Activated T-cell treated with anti-CD3 and anti-CD28 coated beads, Interleukin-2, amount 50 U/mL, for 48 hours (primary cell): ENCODE measurements around the gene FAM110D.

Experiments
- DNase-seq, 2 experiments: peaks; one replicate each; pipeline ENCODE4 v3.0.0-alpha.2; 2020

FAM110D gene

DNA sequence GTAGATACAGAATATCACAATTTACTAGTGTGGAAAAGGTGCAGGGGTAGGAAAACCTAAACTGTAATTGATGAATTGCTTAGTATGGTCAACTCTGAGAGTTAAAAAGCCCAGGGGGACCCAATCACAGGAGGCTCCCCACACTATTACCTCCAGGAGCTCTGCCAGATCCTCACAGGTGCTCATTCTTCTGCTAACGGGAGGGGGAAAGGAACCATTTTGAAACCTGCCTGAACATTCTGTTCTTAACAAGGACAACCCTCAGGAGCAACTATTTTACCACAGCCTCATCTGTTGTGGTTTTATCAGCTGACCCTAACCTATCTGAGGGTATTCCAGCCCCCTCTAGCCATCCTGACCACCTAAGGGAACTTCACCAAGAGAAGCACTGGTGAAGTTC, 28.2 kb upstream of the FAM110D start:
- DNase-seq, result no peak

DNA sequence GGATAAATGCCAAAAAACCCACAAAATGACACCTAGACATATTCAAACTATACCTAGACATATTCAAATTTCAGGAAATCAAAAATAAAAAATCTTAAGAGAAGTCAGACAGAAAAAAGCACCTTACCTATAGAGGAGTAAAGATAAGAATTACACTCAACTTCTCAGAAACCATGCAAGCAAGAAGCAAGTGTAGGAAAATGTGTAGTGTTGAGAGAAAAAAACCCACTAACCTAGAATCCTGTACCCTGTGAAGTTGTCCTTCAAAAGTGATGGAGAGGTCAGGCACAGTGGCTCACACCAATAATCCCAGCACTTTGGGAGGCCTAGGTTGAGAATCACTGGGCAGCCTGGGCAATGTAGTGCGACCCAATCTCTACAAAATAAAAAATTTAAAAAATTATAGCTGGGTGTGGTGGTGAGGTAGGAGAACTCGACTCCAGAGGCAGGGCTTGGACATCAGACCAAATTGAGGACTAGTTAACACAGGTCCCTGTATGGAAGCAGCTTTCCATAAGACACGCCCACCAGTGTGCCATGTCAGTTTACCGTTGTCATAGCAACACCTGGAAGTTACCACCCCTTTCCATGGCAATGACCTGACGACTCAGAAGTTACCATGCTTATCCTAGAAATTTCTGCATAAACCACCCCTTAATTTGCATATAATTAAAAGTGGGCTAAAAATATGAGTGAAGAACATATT, 26.6 kb upstream of the FAM110D start:
- DNase-seq, result peak in 1 of 2 experiments; percentile 1

DNA sequence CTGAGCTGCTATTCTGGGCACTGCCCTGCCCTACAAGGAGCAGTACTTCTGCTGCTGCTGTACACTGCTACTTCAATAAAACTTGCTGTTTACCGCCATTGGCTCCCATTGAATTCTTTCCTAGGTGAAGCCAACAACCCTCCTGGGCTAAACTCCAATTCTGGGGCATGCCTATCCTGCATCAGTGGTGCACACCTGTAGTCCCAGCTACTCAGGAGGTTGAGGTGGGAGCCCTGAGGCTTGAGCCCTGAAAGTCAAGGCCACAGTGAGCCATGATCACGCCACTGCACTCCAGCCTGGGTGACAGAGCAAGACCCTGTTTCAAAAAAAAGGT, 26.1 kb upstream of the FAM110D start:
- peak in 1 of 2 experiments; percentile 10 for DNase-seq

DNA sequence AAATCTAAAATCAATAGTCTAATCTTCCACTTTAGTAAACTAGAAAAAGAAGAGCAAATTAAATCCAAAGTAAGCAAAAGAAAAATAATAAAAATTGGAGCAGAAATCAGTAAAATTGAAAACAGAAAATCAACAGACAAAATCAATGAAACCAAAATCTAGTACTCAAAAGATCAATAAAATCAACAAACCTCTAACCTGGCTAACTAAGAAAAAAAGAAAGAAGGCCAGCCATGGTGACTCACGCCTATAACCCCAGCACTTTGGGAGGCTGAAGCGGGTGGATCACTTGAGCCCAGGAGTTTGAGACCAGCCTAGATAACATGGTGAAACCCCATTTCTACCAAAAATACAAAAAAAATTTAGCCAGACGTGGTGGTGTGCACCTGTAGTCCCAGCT, 24.4 kb upstream of the FAM110D start:
- DNase-seq, result peak in 1 of 2 experiments; percentile 1

DNA sequence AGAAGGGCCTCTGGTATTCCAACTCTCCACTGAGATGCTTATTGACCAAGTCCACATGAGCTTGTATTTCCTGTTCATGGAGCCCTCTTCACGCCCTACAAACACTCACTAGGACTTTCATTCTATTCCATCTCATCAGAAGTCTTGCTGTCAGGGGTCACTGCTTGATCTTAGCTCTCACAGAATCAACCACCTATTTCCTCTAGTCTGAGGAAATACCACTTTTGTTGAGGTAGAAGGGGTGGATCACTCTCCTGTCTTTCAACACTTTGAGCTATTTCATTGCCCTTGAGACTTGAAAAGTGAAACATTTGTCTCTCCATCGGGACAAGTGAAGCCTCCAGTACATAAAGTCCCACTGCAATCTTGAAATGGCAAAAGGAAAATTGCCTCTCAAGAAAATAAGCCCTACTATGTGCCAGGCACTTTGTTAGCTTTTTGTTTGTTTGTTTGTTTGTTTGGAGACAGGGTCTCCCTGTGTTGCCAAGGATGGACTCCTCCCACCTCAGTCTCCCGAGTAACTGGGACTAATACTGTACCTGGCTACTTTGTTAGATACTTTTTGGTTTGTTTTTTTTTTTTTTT, 19.8 kb upstream of the FAM110D start:
- peak in 1 of 2 experiments; percentile 4 for DNase-seq

DNA sequence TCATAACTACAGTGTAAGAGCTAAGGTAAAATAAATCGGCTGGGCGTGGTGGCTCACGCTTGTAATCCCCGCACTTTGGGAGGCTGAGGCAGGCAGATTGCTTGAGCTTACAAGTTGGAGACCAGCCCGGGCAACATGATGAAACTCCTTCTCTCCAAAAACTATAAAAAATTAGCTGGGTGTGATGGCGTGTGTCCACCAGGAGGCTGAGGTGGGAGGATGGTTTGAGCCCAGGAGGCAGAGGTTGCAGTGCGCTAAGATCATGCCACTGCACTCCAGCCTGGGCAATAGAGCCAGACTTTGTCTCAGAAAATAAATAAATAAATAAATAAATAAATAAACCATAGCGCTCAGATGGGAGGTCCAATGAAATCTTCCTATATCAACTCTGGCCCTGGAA, 16.7 kb upstream of the FAM110D start:
- DNase-seq, result peak; percentile 11

DNA sequence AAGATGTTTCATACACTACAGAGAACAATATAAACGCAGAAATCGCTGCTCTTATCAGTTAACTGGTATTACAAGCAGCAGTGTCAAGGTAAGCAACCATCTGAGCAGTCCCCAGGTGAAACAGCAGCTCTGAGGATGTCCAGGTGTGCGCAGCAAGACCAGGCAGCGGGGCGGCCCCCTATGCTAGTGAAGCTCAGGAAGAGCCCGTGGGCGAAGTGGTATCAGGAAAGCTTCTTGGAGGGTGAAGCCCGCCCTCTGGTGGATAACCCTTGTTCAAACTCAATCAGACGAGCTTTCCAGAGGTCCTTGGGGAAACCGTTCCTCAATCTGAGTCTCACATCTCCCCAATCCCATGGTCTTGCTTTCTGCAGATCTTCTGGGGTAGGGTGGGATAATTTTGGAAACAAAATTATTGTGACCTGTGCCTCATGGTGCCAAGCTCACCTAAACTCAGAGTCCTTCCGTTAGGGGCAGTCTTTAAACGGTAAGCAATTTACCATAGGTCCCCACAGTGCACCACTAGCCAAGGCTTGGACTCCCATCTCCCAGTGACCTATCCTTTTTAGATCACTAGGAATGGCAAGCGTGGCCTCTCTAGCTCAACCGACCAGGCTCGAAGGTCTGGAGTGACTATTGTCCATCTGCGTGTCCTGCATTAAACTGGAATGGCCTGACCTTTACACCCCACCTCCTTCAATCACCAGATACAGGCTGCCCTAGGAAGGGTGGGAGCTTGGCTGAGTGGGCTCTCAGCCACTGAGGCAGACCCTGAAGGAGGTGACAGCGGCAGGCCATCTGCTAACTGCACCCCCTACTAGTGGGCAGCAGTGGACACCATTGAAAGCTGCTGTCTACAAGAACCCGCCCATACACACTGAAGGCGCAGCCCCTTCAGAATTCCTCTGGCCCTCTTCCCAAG, 13.6 kb upstream of the FAM110D start:
- DNase-seq, result peak; percentile 80 to 84

DNA sequence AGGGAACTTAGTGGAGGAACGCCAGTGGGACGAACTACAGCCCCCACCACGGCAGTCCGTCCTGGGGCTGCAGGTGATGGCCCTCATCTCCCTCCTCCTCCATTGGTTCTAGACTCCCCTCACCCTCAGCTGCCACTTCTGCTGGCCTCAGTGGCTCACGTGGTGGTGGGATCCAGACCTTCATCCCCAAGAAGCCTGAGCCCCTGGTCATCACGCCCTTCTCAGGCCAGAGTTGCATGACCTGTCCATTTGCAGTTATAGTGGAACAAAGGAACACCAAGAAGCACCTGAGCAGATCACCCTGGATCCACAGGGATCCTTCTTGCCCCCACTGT, 13.0 kb upstream of the FAM110D start:
- DNase-seq, result peak in 1 of 2 experiments; percentile 6

DNA sequence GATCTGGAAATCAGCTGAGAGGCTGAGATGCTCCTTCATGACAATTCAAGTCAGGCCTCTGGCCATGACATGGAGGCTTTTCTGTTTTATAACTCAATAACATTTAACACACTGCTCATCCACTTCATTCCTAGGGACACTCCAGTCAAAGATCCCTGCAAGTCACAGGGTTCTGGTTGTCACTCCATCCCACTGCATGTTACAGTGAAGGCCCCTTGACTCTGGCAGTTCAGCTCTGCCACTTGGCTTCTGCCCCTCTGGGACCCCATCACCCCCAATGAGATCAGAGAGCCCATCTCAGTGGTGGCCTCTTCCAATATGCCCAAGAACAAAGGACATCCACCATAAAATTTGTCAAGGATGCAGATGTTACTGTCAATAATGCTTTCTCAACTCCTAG, 10.0 kb upstream of the FAM110D start:
- DNase-seq, result peak; percentile 5 to 7

DNA sequence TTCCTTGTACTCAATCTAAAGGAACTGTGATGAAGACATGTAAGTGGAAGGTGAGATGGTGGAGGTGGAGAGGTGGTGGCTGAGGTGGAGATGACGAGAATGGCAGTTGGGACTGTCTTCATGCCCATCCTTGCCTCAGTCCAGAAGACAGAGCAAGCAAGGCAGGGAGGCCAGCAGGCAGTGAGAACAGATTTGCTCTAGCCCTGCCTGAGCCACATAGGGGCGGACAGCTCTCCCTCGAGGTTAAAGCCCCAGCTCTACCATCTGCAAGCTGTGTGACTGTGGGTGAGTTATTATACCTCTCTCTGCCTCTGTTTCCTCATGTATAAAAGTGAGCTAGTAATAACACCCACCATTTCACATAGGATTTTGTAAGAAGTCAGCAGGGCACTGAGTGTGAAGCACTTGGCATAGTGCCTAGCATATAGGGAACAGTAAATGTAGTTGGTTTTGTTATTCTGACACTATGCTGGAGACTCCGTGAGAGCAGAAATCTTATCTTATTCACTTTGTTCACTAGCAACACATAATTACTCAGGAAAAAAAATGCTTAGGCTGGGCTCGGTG, 4.8 kb upstream of the FAM110D start:
- no peak for DNase-seq

DNA sequence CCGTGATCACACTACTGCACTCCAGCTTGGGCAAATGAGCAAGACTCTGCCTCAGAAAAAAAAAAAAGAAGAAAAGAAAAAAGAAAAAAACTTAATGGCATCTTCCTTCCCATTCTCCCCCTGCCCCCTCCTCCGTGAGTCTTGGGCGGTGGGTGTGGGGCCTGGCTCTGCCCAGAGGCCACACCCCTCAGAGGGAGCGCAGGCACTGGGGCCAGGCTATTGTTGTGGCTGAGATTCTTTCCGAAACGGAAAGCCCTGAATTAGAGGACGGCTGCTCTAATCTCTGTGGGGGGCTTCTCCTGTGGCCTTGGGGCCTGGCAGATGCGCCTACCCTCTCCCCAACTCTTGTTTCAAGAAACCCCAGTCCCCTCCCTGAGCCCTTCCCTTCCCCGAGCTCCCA, 4.1 kb upstream of the FAM110D start:
- no peak for DNase-seq

DNA sequence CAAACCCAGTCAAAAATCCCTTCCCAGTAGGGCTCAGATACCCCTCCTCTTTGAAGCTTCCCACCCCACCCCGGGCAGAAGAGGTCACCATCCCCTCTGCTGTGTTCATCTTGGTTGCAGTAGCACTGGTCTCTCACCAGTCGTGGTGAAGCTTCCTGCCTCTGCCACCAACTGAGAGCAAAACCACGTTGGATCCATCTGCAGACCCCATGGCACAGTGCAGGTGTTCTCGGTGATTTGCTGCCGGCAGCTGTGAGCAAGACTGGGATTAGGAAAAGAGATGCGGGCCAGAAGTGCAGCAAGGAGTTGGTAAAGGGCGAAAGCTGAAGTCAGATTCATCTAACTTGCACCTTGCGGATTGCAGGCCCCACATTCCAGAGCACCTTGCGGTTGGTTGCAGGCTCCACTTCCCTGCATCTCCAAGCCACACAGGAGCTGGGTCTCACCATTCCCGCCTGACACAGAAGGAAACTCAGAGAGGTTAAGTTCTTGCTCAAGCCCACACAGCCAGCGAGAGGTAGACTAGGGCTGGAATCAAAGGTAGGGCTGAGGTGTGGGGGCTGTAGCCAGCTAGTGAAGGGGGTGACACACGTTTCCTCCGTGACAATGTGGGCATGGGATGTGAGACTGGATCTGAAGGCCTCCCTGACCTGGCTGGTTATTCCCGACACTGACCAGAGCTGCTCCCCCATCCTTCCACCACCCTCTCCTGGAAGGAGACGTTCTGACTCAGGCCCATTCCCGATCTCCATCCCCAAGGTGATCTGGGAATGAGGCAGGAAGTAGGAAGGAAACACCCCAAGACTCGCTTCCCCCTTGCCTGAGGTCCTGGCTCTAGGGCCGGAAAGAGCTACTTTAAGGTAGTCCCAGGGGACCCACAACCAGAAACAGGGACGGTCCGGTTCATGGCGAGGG, 3.3 kb upstream of the FAM110D start:
- DNase-seq, result no peak

DNA sequence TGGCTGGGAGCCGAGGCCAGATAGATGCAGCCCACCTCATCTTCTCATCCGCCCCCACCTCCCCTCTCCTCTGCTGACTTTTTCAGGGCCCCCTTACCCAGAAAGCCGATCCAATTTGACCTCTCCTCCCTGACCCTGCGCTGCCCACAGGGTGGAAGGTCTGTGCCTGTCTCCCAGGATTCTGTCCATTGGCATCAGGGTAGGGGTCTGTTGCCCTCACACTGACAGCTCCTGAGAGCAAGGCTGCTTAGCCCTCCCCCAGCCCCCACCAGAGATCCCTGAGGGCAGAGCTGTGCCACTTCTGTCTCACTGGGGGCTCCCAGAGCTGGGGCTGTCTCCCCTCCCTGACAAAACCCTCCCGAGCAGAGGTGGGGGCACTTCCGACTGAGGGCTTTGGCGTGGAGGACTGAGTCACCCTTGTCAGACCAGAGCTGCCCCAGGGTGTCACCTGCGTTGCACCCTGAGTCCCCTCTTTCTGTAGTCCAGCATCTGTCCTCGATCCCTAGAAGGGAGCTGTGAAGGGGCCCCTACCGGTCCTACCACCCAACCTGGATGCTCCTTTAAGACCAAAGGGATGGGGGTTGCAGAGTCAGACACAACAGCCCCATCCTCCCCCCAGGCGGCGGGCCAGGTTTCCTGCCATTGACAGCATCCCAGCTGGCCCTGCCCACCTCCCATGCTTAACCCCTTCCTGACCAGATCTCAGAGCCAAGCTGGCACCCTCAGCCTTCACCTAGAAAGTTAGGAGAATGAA, 2.4 kb upstream of the FAM110D start:
- no peak for DNase-seq

DNA sequence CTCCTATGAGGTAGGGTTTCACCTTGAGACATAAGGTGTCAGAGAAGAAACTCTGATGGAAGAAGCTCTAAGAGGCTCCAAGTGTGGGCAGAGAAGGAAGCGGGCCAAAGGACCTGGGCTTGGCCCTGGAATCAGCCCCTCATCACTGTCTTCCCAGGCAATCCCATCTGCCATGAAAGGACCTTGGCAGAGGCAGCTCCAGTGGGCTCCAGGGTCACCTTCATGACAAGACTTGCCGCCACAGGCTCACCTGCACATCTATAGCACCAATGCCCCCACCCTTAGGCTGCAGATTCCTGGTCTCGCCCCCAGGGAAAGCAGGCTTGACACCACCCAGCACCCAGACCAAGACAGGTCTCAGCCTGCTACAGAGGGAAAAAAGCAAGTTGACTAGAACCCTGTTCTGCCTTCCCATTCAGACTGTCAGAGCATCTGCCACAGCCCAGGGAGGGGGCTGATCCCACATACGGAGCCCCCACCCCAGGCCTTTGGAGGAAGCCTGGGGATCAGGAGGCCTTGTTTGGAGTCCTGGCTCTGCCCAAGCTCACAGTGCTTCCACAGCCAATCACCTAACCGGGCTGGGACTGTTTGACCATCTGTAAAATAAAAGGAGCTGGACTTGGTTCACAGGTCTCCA, 490 bp upstream of the FAM110D start:
- no peak for DNase-seq

DNA sequence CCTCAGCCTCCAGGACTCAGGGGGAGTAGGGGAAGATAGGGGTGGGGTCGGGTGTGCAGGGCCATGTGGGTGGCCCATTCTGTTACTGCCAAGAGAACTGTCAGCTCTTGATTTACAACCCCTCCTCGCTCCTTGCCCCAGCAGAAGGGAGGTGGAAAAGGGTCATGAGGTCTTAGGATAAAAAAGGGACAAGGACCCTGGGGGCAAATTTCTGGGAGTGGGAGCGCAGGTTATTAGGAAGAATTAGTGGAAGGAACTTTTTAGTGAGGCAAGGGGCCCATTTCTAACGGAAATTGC, 812 bp downstream of the FAM110D start:
- DNase-seq, result no peak

DNA sequence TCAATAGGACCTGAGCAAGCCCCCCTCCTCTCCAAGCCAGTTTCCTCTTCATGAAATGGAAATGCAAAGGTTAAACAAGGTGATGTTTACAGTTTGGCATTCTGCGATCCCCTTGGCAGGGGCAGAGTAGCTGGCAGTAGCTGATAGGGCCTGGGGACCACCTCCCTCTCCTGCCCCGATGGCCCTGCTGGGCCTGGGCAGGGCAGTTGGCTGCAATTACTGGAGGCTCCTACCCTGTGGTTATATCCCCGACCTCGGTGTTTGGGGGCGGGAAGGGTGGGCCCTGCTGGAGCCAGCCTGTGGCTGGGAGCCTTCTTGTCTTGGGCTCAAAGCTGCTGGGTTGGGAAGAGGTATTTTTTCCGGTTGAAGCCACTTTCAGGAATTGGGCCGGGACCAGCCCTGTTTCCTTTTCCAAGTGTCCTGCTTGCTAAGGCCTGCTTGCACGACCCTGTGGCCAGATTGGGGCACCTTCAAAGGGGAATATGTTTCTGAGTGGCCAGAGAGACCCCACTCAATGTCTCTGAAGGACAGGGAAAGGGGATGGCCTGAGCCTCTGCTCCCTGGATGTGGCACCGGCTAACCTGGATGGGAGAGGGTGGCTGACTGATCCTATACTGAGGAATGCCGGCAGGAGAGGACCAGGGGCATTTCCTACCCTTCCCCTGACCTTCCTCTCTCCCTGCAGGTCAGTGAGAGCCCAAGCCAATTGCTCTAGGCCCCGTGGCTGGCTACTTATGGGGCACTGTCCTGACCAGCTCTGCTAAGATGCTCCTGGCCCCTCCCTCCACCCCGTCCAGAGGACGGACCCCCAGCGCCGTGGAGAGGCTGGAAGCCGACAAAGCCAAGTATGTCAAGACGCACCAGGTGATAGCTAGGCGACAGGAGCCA, 1.9 kb downstream of the FAM110D start:
- no peak for DNase-seq

DNA sequence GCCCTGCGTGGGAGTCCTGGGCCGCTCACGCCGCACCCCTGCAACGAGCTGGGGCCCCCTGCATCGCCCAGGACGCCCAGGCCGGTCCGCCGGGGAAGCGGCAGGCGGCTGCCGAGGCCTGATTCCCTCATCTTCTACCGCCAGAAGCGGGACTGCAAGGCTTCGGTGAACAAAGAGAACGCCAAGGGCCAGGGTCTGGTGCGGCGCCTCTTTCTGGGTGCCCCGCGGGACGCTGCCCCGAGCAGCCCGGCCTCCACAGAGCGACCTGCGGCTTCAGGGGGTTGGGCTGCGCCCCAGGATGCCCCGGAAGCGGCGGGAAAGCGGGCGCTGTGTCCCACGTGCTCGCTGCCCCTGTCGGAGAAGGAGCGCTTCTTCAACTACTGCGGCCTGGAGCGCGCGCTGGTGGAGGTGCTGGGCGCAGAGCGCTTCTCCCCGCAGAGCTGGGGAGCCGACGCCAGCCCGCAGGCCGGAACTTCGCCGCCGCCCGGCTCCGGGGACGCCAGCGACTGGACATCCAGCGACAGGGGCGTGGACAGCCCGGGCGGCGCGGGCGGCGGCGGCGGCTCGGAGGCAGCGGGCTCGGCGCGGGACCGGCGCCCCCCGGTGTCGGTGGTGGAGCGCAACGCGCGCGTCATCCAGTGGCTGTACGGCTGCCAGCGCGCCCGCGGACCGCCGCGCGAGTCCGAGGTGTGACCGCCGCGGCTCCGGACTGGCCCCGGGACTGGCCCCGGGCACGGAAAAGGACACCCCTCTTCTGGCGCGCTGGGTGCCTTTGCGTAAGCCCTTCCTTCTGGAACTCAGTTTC, 2.7 kb downstream of the FAM110D start:
- peak; percentile 68 to 73 for DNase-seq

DNA sequence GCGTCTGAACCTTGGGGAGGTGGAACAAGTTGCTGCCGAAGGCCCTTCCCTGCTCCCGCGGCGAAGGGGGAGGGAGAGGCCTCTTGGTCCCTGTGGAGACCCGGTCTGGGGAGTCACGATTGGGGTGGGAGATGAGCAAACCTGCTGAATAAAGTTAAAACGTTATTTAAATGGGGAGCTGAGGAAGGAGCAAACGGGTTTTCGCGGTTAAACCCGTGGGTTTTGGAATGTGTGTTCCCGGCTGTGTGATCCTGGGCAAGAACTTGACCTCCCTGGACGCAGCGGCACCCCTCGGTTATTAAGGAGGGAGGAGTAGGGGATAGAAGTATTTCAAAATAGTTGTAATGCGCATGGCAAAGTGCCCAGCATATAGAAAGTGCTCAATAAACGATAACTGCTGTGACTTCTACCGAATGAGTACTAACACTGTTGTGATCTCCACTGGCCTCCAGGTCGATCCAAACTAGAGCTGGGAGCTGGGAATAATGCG, 3.4 kb downstream of the FAM110D start:
- peak in 1 of 2 experiments; percentile 42 for DNase-seq

DNA sequence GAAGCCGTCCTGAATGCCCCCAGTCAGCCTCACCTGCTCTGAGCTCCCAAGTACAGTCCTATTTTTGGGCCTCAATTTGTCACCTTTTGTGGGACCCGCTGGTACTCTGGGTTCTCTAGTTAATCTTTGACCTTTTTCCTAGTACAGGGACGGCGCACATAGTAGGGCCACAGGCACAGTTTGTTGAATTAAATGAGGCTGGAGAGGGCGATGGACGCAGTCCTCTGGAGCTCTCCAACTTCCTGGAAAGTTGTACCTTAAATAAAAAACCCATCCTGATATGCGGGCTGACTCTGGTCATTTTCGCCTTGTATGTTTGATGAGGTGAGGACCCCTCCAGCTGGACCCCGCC, 4.8 kb downstream of the FAM110D start:
- no peak for DNase-seq
